ENCODE data around the gene CEP83.

DNA sequence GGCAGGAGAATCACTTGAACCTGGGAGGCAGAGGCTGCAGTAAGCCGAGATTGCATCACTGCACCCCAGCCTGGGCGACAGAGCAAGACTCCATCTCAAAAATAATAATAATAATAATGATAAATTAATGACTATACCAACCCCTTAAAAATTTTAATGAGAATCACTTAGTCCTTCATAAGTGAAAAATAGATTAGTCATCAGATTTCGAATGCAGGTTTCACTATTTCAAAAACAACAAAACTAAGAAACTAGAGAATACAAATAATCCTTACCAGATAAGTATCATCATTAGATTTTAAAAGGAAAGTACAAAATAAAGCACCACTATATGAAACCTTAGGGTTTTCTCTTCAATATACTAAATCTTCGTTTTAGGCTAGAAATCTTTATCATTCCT, 62.3 kb downstream of the CEP83 start:
- TF ChIP-seq, protein P1, sequence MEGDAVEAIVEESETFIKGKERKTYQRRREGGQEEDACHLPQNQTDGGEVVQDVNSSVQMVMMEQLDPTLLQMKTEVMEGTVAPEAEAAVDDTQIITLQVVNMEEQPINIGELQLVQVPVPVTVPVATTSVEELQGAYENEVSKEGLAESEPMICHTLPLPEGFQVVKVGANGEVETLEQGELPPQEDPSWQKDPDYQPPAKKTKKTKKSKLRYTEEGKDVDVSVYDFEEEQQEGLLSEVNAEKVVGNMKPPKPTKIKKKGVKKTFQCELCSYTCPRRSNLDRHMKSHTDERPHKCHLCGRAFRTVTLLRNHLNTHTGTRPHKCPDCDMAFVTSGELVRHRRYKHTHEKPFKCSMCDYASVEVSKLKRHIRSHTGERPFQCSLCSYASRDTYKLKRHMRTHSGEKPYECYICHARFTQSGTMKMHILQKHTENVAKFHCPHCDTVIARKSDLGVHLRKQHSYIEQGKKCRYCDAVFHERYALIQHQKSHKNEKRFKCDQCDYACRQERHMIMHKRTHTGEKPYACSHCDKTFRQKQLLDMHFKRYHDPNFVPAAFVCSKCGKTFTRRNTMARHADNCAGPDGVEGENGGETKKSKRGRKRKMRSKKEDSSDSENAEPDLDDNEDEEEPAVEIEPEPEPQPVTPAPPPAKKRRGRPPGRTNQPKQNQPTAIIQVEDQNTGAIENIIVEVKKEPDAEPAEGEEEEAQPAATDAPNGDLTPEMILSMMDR (IDR thresholded peaks at IDR 0.05; ENCODE audit: poor library complexity, severe bottlenecking) = no peak
- TF ChIP-seq SMC3 (conservative IDR thresholded peaks at IDR 0.05; ENCODE audit: poor library complexity) (no peak), RAD21 (conservative IDR thresholded peaks at IDR 0.05) (no peak), EZH2 (IDR thresholded peaks at IDR 0.05; ENCODE audit: borderline replicate concordance, insufficient read depth, low read length, poor library complexity, severe bottlenecking) (no peak), TAF1 (IDR thresholded peaks at IDR 0.05; ENCODE audit: low read depth) (no peak)

Measured in neural cell (in vitro differentiated cells).